Measurements from ENCODE around the gene BCL7C.

Gene BCL7C

GRCh38 chr16:30907064-30907463, 13.2 kb upstream of the BCL7C start:
- DNase-seq (ENCODE audit: low read depth), result no peak
- H3K4me3 ChIP-seq (ENCODE audit: low read length), result no peak overlapping the region
- no peak for TF ChIP-seq CTCF (conservative IDR thresholded peaks at IDR 0.05; ENCODE audit: low read length)

- no peak for DNase-seq (ENCODE audit: low read depth)
- no peak overlapping the region for H3K4me3 ChIP-seq (ENCODE audit: low read length)
Measured at GRCh38 chr16:30904114-30904780, 10.4 kb upstream of the BCL7C start.

GRCh38 chr16:30903596-30903995, 9.7 kb upstream of the BCL7C start:
- no peak overlapping the region for H3K4me3 ChIP-seq (ENCODE audit: low read length)
- no peak for TF ChIP-seq CTCF (conservative IDR thresholded peaks at IDR 0.05; ENCODE audit: low read length)
- peak; percentile 54 for DNase-seq (ENCODE audit: low read depth)

More at GRCh38 chr16:30904114-30904780, 10.4 kb upstream of the BCL7C start:
- no peak for TF ChIP-seq CTCF (conservative IDR thresholded peaks at IDR 0.05; ENCODE audit: low read length)

- TF ChIP-seq CTCF (conservative IDR thresholded peaks at IDR 0.05; ENCODE audit: low read length), result no peak
- no peak overlapping the region for H3K4me3 ChIP-seq (ENCODE audit: low read length)
- no peak for DNase-seq (ENCODE audit: low read depth)
Measured at GRCh38 chr16:30903002-30903401, 9.1 kb upstream of the BCL7C start.

- peak; percentile 60 for DNase-seq (ENCODE audit: low read depth)
- peak; percentile 3; the same call in 1 of the 2 replicates for TF ChIP-seq CTCF (conservative IDR thresholded peaks at IDR 0.05; ENCODE audit: low read length)
- peak overlapping the region; percentile 48 for H3K4me3 ChIP-seq (ENCODE audit: low read length)
Measured at GRCh38 chr16:30902029-30902972, 8.4 kb upstream of the BCL7C start.

GRCh38 chr16:30901201-30902028, 7.5 kb upstream of the BCL7C start:
- peak overlapping the region; percentile 43 for H3K4me3 ChIP-seq (ENCODE audit: low read length)
- TF ChIP-seq CTCF (conservative IDR thresholded peaks at IDR 0.05; ENCODE audit: low read length), result no peak; the same call in 1 of the 2 replicates
- no peak for DNase-seq (ENCODE audit: low read depth)
